Right atrium auricular region (tissue), 2 donors: Measurements from ENCODE around the gene SMPDL3B. TPM values are rescaled to one million over a fixed set of nuclear protein-coding genes. Genes with fewer than 3 reads are reported as not detected.

Source experiments
- DNase-seq: peaks from one replicate; pipeline ENCODE4 v3.0.0-alpha.2; 2019; ENCODE audit warnings: low spot score
- H3K27ac ChIP-seq, 2 donors: fragments of 200-600 bp; sonication (generic); 1 replicate in 1 of 2; 2 replicates in 1 of 2; pipeline ENCODE4 v1.5.1; 2016 to 2019
- H3K27me3 ChIP-seq, 2 donors: fragments of 200-600 bp; sonication (generic); one replicate each; pipeline versions ENCODE4 v1.5.1 to v1.6.0; 2017 to 2019
- H3K36me3 ChIP-seq: fragments of 200-600 bp; sonication (generic); one replicate; pipeline ENCODE4 v1.5.1; 2016
- H3K4me1 ChIP-seq, 2 donors: fragments of 200-600 bp; sonication (generic); one replicate each; pipeline versions ENCODE4 v1.5.1 to v1.6.0; 2017 to 2019
- H3K4me3 ChIP-seq, 2 donors: fragments of 200-600 bp; sonication (generic); 1 replicate in 1 of 2; 2 replicates in 1 of 2; pipeline ENCODE4 v1.5.1; 2017 to 2019; ENCODE audit warnings: mild to moderate bottlenecking in 1 of 2, moderate library complexity in 1 of 2
- H3K9me3 ChIP-seq, 2 donors: fragments of 200-600 bp; sonication (generic); one replicate each; pipeline ENCODE4 v1.5.1; 2019
- total RNA-seq, 2 donors: library from RNA; depleted of rRNA; stranded (reverse); fragments of >200 nt; gene quantifications; one replicate each; pipeline ENCODE4 v1.1.0, GENCODE V29; 2016
- TF ChIP-seq, protein P1 (sequence below), 2 donors: fragments of 200-600 bp; sonication (generic); IDR thresholded peaks; one replicate each; pipeline ENCODE4 v1.5.1; 2019; ENCODE audit warnings: antibody characterized with exemption in 2 of 2

SMPDL3B gene
- total RNA-seq, 2 donors from 2014 or later = 0.78 to 6.7 TPM

- H3K4me3 ChIP-seq = no peak overlapping the region
- DNase-seq = no peak
- H3K27ac ChIP-seq = no peak overlapping the region
- no peaks in the 10 kb centered on the region for H3K27me3 ChIP-seq
- H3K36me3 ChIP-seq = peaks cover 10% of the 10 kb centered on the region
- H3K4me1 ChIP-seq = peaks cover 0 to 9% of the 10 kb centered on the region in 2 donors
- TF ChIP-seq, protein P1, sequence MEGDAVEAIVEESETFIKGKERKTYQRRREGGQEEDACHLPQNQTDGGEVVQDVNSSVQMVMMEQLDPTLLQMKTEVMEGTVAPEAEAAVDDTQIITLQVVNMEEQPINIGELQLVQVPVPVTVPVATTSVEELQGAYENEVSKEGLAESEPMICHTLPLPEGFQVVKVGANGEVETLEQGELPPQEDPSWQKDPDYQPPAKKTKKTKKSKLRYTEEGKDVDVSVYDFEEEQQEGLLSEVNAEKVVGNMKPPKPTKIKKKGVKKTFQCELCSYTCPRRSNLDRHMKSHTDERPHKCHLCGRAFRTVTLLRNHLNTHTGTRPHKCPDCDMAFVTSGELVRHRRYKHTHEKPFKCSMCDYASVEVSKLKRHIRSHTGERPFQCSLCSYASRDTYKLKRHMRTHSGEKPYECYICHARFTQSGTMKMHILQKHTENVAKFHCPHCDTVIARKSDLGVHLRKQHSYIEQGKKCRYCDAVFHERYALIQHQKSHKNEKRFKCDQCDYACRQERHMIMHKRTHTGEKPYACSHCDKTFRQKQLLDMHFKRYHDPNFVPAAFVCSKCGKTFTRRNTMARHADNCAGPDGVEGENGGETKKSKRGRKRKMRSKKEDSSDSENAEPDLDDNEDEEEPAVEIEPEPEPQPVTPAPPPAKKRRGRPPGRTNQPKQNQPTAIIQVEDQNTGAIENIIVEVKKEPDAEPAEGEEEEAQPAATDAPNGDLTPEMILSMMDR (IDR thresholded peaks at IDR 0.05) = no peak
- H3K9me3 ChIP-seq = no peaks in the 10 kb centered on the region
Observed at GRCh38 chr1:27980216-27980845, 45.5 kb downstream of the SMPDL3B start.

DNA sequence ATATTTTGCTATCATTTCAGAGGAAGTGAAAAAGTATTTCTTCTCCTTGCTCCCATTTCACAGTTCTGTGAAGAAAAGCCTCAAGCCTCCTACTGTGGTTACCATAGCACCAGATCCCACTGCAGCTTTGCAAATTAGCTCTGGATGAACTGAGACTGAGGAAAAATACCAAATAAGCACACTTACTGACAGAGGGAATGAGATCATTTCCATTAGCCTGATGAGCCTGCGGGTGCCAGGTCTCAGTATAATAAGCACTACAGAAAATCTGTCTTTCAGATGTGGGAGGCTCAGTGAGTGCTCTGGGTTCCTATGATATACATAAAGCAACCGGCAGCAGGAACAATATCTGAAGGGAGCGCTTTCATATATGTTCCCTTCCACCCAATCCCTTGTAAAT is 46.3 kb downstream of the SMPDL3B start:
- Histone ChIP-seq H3K36me3 (peaks cover 10% of the 10 kb centered on the region), H3K4me1 (peaks cover 0 to 9% of the 10 kb centered on the region in 2 donors), H3K4me3 (no peak overlapping the region), H3K27ac (no peak overlapping the region), H3K9me3 (no peaks in the 10 kb centered on the region), H3K27me3 (no peaks in the 10 kb centered on the region)
- TF ChIP-seq, protein P1 (IDR thresholded peaks at IDR 0.05) = no peak
- DNase-seq = no peak

GRCh38 chr1:27990920-27991537 is 56.2 kb downstream of the SMPDL3B start:
- Histone ChIP-seq H3K27ac (no peak overlapping the region), H3K9me3 (no peaks in the 10 kb centered on the region), H3K4me3 (no peak overlapping the region), H3K27me3 (no peaks in the 10 kb centered on the region), H3K36me3 (peaks cover 44% of the 10 kb centered on the region), H3K4me1 (peaks cover 0 to 25% of the 10 kb centered on the region in 2 donors)
- no peak for DNase-seq
- TF ChIP-seq, protein P1 (IDR thresholded peaks at IDR 0.05) = no peak

- no peak for DNase-seq
- TF ChIP-seq, protein P1 (IDR thresholded peaks at IDR 0.05) = no peak
- Histone ChIP-seq H3K27me3 (no peaks in the 10 kb centered on the region), H3K4me3 (no peak overlapping the region), H3K9me3 (no peaks in the 10 kb centered on the region), H3K27ac (no peak overlapping the region), H3K4me1 (peaks cover 0 to 25% of the 10 kb centered on the region in 2 donors), H3K36me3 (peaks cover 53% of the 10 kb centered on the region)
Observed at GRCh38 chr1:27992276-27992675, 57.5 kb downstream of the SMPDL3B start.

DNA sequence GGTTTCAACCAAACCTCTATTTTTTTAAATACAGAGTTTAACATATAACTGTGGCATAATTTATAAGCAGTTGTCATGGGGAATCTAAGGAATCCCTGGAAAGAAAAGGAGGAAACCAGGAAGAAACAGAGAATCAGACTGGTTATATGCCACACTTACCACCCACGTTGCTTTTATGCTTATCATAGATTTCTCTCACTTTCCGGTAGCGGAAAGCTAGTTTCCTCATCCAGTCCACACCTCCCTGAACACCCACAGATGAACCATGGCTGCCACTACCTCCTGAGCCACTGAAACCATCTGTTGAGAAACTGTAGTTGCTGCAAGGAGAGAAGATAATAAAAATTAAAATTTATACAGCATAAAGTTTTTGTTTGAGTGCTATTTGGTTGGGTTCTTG is 58.4 kb downstream of the SMPDL3B start:
- H3K4me1 ChIP-seq = peaks cover 0 to 25% of the 10 kb centered on the region in 2 donors
- H3K27me3 ChIP-seq = no peaks in the 10 kb centered on the region
- DNase-seq = no peak
- no peak overlapping the region for H3K27ac ChIP-seq
- H3K9me3 ChIP-seq = no peaks in the 10 kb centered on the region
- TF ChIP-seq, protein P1 (IDR thresholded peaks at IDR 0.05) = no peak
- peaks cover 53% of the 10 kb centered on the region for H3K36me3 ChIP-seq
- no peak overlapping the region for H3K4me3 ChIP-seq
